K562 (cell line): ENCODE measurements around the gene CFDP1. TPM values are rescaled to one million over a fixed set of nuclear protein-coding genes. Genes with fewer than 3 reads are reported as not detected.

Experiments used
- ATAC-seq: fragments of 200-7000 bp; cut with Tn5 transposase; 3 replicates; pipeline ENCODE4 v1.9.1; 2020; ENCODE audit warnings: moderate library complexity
- BruUV-seq: library from RNA; stranded (reverse); fragments of 400-500 nt; replicated peaks from 2 replicates; lab custom pipeline; 2021; lab: Mats Ljungman, UMichigan
- CTCF ChIA-PET: fragments of 300-600 bp; formaldehyde crosslinking; extraction: SDS; loops from one replicate; lab custom pipeline; 2021; ENCODE audit warnings: low intra/inter-chr PET ratio; lab: Yijun Ruan, JAX
- POLR2A ChIA-PET: fragments of 300-600, 350-650 bp; sonication (Branson Sonifier 250); formaldehyde crosslinking; extraction: SDS; loops from one replicate; lab custom pipeline; 2021; ENCODE audit warnings: antibody characterized with exemption, inconsistent platforms; lab: Yijun Ruan, JAX
- DNase-seq, 4 experiments: peaks; one replicate each; pipeline versions ENCODE4 v3.0.0 to v3.0.0-alpha.2; 2011 to 2018; ENCODE audit warnings: low spot score in 3 of 4, mixed read lengths in 3 of 4; ENCODE audit errors: extremely low read depth in 1 of 4
- FAIRE-seq: peaks from 2 replicates; lab custom pipeline; 2011; peaks lifted over from hg19 to GRCh38; lab: Jason Lieb, UNC
- H2AFZ ChIP-seq: 2 replicates; pipeline ENCODE4 v1.6.0; 2011; ENCODE audit warnings: low read depth, low read length, control low read depth, inconsistent platforms
- H3K27ac ChIP-seq: fragments of 200-600 bp; 3 replicates; pipeline ENCODE4 v1.8.0; 2011; ENCODE audit warnings: low read depth, mild to moderate bottlenecking, control low read depth, inconsistent platforms, low read length, moderate library complexity, mixed read lengths; ENCODE audit errors: extremely low read depth
- H3K27me3 ChIP-seq, 2 experiments: fragments of 300-600 bp in 1 of 2; 2 replicates in 1 of 2; 3 replicates in 1 of 2; pipeline versions ENCODE4 v1.6.0 to v1.8.0; 2011; ENCODE audit warnings: inconsistent platforms in 2 of 2, low read length in 2 of 2, mild to moderate bottlenecking in 1 of 2, mixed read lengths in 1 of 2, moderate library complexity in 1 of 2; ENCODE audit not compliant: control insufficient read depth in 2 of 2, insufficient read depth in 2 of 2
- H3K36me3 ChIP-seq: fragments of 300-600 bp; 3 replicates; pipeline ENCODE4 v1.8.0; 2011; ENCODE audit warnings: mild to moderate bottlenecking, low read length, inconsistent platforms; ENCODE audit not compliant: control insufficient read depth, insufficient read depth
- H3K4me1 ChIP-seq, 2 experiments: fragments of 200-600 bp in 1 of 2; replicated peaks in 1 of 2; 2 replicates in 1 of 2; 3 replicates in 1 of 2; pipeline versions ENCODE4 v1.5.1 to v1.8.0; 2011; ENCODE audit warnings: inconsistent platforms in 2 of 2, low read length in 2 of 2, mild to moderate bottlenecking in 1 of 2, mixed read lengths in 1 of 2, moderate library complexity in 1 of 2; ENCODE audit not compliant: control insufficient read depth in 2 of 2, insufficient read depth in 2 of 2
- H3K4me2 ChIP-seq: 2 replicates; pipeline ENCODE4 v1.6.1; 2011; ENCODE audit warnings: low read length, control low read depth, inconsistent platforms, mixed read lengths; ENCODE audit not compliant: insufficient read depth
- H3K4me3 ChIP-seq: fragments of 200-600 bp; sonication (generic), shearing (Covaris generic); 2 replicates; pipeline ENCODE4 v1.5.1; 2016; ENCODE audit warnings: control low read depth, inconsistent platforms
- H3K79me2 ChIP-seq: fragments of 200-600 bp; 3 replicates; pipeline ENCODE4 v1.8.0; 2011; ENCODE audit warnings: low read length, inconsistent platforms; ENCODE audit not compliant: control insufficient read depth, insufficient read depth
- H3K9ac ChIP-seq, 2 experiments: 2 replicates each; pipeline versions ENCODE4 v1.6.0 to v1.6.1; 2011; ENCODE audit warnings: low read depth in 2 of 2, low read length in 2 of 2, control low read depth in 1 of 2, inconsistent platforms in 1 of 2, mild to moderate bottlenecking in 1 of 2, mixed read lengths in 1 of 2; ENCODE audit not compliant: insufficient read depth in 1 of 2
- H3K9me1 ChIP-seq: one replicate; pipeline ENCODE4 v1.6.0; 2011; ENCODE audit warnings: inconsistent platforms, mild to moderate bottlenecking, low read length, moderate library complexity; ENCODE audit not compliant: control insufficient read depth, insufficient read depth
- H3K9me3 ChIP-seq: replicated peaks from 2 replicates; pipeline ENCODE4 v1.5.1; 2011; ENCODE audit warnings: low read depth, low read length, inconsistent platforms; ENCODE audit not compliant: control insufficient read depth, insufficient read depth
- H4K20me1 ChIP-seq: replicated peaks from 2 replicates; pipeline ENCODE4 v1.6.1; 2011; ENCODE audit warnings: low read length, inconsistent platforms, mixed read lengths; ENCODE audit not compliant: control insufficient read depth, insufficient read depth
- ARID4B ChIP-seq: sonication (generic); formaldehyde crosslinking; IDR thresholded peaks from 2 replicates; pipeline ENCODE4 v1.8.0; 2022; ENCODE audit warnings: mild to moderate bottlenecking, missing genetic modification reagents
- ASH1L ChIP-seq: fragments of 450-650 bp; IDR thresholded peaks from 2 replicates; pipeline ENCODE4 v1.6.1; 2018; ENCODE audit warnings: borderline replicate concordance, mild to moderate bottlenecking, low read depth; ENCODE audit not compliant: partially characterized antibody
- BRF1 ChIP-seq: IDR thresholded peaks from 3 replicates; pipeline ENCODE4 v1.6.1; 2011; ENCODE audit warnings: borderline replicate concordance, mild to moderate bottlenecking; ENCODE audit not compliant: insufficient read length; ENCODE audit errors: extremely low read depth
- CCAR2 ChIP-seq: fragments of 200-400 bp; formaldehyde crosslinking; IDR thresholded peaks from 2 replicates; pipeline ENCODE4 v1.6.1; 2017; ENCODE audit warnings: mild to moderate bottlenecking, low read depth, low read length
- EP400 ChIP-seq: fragments of 450-650 bp; IDR thresholded peaks from 2 replicates; pipeline ENCODE4 v1.6.1; 2017; ENCODE audit warnings: antibody characterized with exemption, mild to moderate bottlenecking, moderate library complexity
- HOXB6 ChIP-seq: fragments of 250-450 bp; sonication (Bioruptor Pico); IDR thresholded peaks from 2 replicates; pipeline ENCODE4 v1.5.1; 2022; ENCODE audit warnings: mild to moderate bottlenecking, borderline replicate concordance
- KLF6 ChIP-seq: fragments of 250-450 bp; sonication (Bioruptor Pico); IDR thresholded peaks from 2 replicates; pipeline ENCODE4 v1.4.0; 2020; ENCODE audit warnings: mild to moderate bottlenecking, moderate library complexity, borderline replicate concordance
- WGBS: fragments of 100-300 bp; shearing (Covaris generic); methylation state at CpG from one replicate; pipeline ENCODE4 v1.1.6; 2016; ENCODE audit warnings: low coverage, mixed read lengths; ENCODE audit not compliant: insufficient coverage; ENCODE audit errors: missing lambda C conversion rate; 5-methylcytosine and 5-hydroxymethylcytosine counted together
- in situ Hi-C: fragments of 300-500 bp; cut with MboI; formaldehyde crosslinking; loops from 4 replicates; pipeline ENCODE4 v1.15.0; 2018; ENCODE audit warnings: inconsistent platforms, mixed read lengths
- intact Hi-C: fragments of 100-400 bp; cut with micrococcal nuclease; formaldehyde crosslinking; loops from 2 replicates; pipeline ENCODE4 v1.14.2; 2022
- polyA plus RNA-seq, 8 experiments: library from polyadenylated mRNA; depleted of rRNA in 4 of 8; stranded (reverse) in 5 of 8; unstranded in 3 of 8; fragments of >200 nt; fragmentation: Nextera tagmentation in 2 of 8; fragmentation: Illumina TruSeq in 1 of 8; extraction: Ambion mirVana in 2 of 8; extraction: Trizol in 1 of 8; gene quantifications; 2 replicates each; pipeline versions ENCODE4 v1.2.1 to v1.2.3, GENCODE V29; 2011 to 2014; ENCODE audit warnings: inconsistent platforms in 1 of 8, missing spikeins in 1 of 8
- total RNA-seq, 7 experiments: library from RNA; depleted of rRNA in 6 of 7; stranded (reverse); fragments of >200 nt in 6 of 7; fragmentation: Illumina TruSeq in 2 of 7; extraction: Trizol in 2 of 7; gene quantifications; 2 replicates each; pipeline versions ENCODE4 v1.2.1 to v1.2.3, GENCODE V29; 2011 to 2021; ENCODE audit warnings: low replicate concordance in 1 of 7

The CFDP1 gene
- total and polyA plus RNA-seq, 9 of the 15 experiments (the other 6 are each of a cell fraction or from before 2014, with no cell fraction given) = 31.5 to 78.4 (median 61.7) TPM

- no peaks in the 10 kb centered on the region for H3K27me3 ChIP-seq
- intact Hi-C loops = no loop called here
- H4K20me1 ChIP-seq = no peaks in the 10 kb centered on the region
- FAIRE-seq = no peak
- no peak for TF ChIP-seq CCAR2
- TF ChIP-seq KLF6 = no peak
- no peak for TF ChIP-seq EP400
- TF ChIP-seq HOXB6 (CRISPR knock-in tag) = no peak
- TF ChIP-seq ASH1L = no peak
- no peak for TF ChIP-seq ARID4B
- TF ChIP-seq BRF1 = no peak
- 44% methylated on average over 2 of the region's 2 CpGs for WGBS
- BruUV-seq = no TSS peak
- in situ Hi-C loops = no loop called here
- ChIA-PET CTCF (no interaction called here), POLR2A (interaction anchor here (1.4 kb wide), 1 partner anchor 27 kb away, joined by 3 read pairs; no protein-coding TSS in a partner anchor)
- no peaks in the 10 kb centered on the region for H3K9me1 ChIP-seq
- no peak overlapping the region for H3K27ac ChIP-seq
- H3K9ac ChIP-seq = no peak overlapping the region
- no peak overlapping the region for H3K4me2 ChIP-seq
- peaks cover 11% of the 10 kb centered on the region; the same call in 2 of the 3 replicates for H3K36me3 ChIP-seq
- peaks cover 62% of the 10 kb centered on the region for H3K79me2 ChIP-seq
- ATAC-seq = no peak
- peaks cover 4 to 8% of the 10 kb centered on the region in 2 experiments; a peak in 4 of 5 replicates for H3K4me1 ChIP-seq
- no peak overlapping the region for H3K4me3 ChIP-seq
- DNase-seq = no peak
- H3K9me3 ChIP-seq = no peaks in the 10 kb centered on the region
- H2AFZ ChIP-seq = no peak overlapping the region
Observed at GRCh38 chr16:75416904-75417565, 16.3 kb downstream of the CFDP1 start.
